Esophagus muscularis mucosa (tissue), 4 donors: ENCODE results near the gene PLCD3. TPM values are rescaled to one million over a fixed set of nuclear protein-coding genes. Genes with fewer than 3 reads are reported as not detected.
A peak's percentile ranks its signal among the peaks of the same experiment; 100 is the strongest.

ENCODE experiments used
- DNase-seq: peaks from one replicate; pipeline ENCODE4 v3.0.0-alpha.2; 2017; ENCODE audit errors: extremely low spot score
- H3K27ac ChIP-seq, 4 donors: fragments of 200-600 bp; sonication (generic); replicated peaks in 1 of 4; 1 replicate in 3 of 4; 2 replicates in 1 of 4; pipeline ENCODE4 v1.5.1; 2016 to 2019; ENCODE audit warnings: mild to moderate bottlenecking in 1 of 4
- H3K27me3 ChIP-seq, 4 donors: fragments of 200-600 bp; sonication (generic); one replicate each; pipeline versions ENCODE4 v1.5.1 to v1.6.0; 2016 to 2019
- H3K36me3 ChIP-seq, 4 donors: fragments of 200-600 bp; sonication (generic); one replicate each; pipeline ENCODE4 v1.5.1; 2016 to 2019
- H3K4me1 ChIP-seq, 4 donors: fragments of 200-600 bp; sonication (generic); one replicate each; pipeline ENCODE4 v1.5.1; 2016 to 2019
- H3K4me3 ChIP-seq, 4 donors: fragments of 200-600 bp; sonication (generic); 1 replicate in 2 of 4; 2 replicates in 2 of 4; pipeline ENCODE4 v1.5.1; 2016 to 2019; ENCODE audit warnings: mild to moderate bottlenecking in 4 of 4, moderate library complexity in 1 of 4
- H3K9me3 ChIP-seq, 4 donors: fragments of 200-600 bp; sonication (generic); 1 replicate in 3 of 4; 2 replicates in 1 of 4; pipeline ENCODE4 v1.5.1; 2016 to 2019
- CTCF ChIP-seq, 3 experiments: fragments of 200-600 bp in 2 of 3; fragments of 450-650 bp in 1 of 3; sonication (generic) in 2 of 3; IDR thresholded peaks; one replicate each; pipeline ENCODE4 v1.5.1; 2017 to 2019; ENCODE audit warnings: antibody characterized with exemption in 3 of 3, mild to moderate bottlenecking in 2 of 3, moderate library complexity in 1 of 3
- EP300 ChIP-seq: sonication (generic); formaldehyde crosslinking; IDR thresholded peaks from one replicate; pipeline ENCODE4 v1.6.1; 2017; ENCODE audit warnings: antibody characterized with exemption
- POLR2A ChIP-seq: fragments of 450-650 bp; IDR thresholded peaks from one replicate; pipeline ENCODE4 v1.6.1; 2017; ENCODE audit warnings: antibody characterized with exemption, moderate library complexity, mild to moderate bottlenecking, low read depth
- POLR2AphosphoS5 ChIP-seq, 2 donors: sonication (generic); formaldehyde crosslinking; IDR thresholded peaks; one replicate each; pipeline ENCODE4 v1.6.1; 2017; ENCODE audit warnings: antibody characterized with exemption in 2 of 2
- WGBS: methylation state at CpG from one replicate; pipeline ENCODE4 v1.1.5; 2018; 5-methylcytosine and 5-hydroxymethylcytosine counted together
- intact Hi-C: fragments of 100-400 bp; cut with DNase I; formaldehyde crosslinking; loops from one replicate; pipeline ENCODE4 v1.15.1; 2023
- small RNA-seq, 3 donors: library from RNA; depleted of rRNA; stranded (forward); fragments of <200 nt; gene quantifications; one replicate each; pipeline ENCODE3, GENCODE V24; 2016
- total RNA-seq, 4 donors: library from RNA; depleted of rRNA; stranded (reverse); fragments of >200 nt; gene quantifications; one replicate each; pipeline versions ENCODE4 v1.1.0 to v1.2.1, GENCODE V29; 2016

PLCD3 gene
- total RNA-seq, 4 donors from 2014 or later: 49.4 to 154 (median 106) TPM

DNA sequence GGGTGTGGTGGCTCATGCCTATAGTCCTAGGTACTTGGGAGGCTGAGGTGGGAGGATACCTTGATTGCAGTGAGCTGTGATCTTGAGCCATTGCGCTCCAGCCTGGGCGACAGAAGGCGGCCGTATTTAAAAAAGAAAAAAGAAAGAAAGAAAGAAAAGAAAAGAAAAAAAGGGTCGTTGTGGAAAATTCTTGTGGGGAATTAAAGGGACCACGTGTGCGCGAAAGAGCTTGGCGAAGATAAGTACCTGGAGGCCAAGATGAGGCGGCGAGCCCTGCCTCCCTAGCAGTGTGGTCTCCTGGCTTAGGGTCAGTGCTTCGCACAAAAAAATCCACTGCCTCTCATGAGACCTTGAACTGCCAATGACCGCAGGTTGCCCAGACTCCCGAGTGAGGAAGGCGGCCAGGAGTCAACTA lies 71.9 kb downstream of the PLCD3 start:
- H3K27me3 ChIP-seq: no peaks in the 10 kb centered on the region
- no peaks in the 10 kb centered on the region for H3K9me3 ChIP-seq
- H3K4me1 ChIP-seq: peaks cover 41 to 55% (median 54%) of the 10 kb centered on the region in 4 donors
- WGBS: 13% methylated on average over 13 of the region's 15 CpGs
- no peak for DNase-seq
- H3K27ac ChIP-seq: peak overlapping the region; percentile 84 to 95 (median 86)
- intact Hi-C loops: no loop called here
- H3K36me3 ChIP-seq: peaks cover 0 to 6% (median 3%) of the 10 kb centered on the region in 4 donors
- TF ChIP-seq EP300 (no peak), POLR2A (no peak), CTCF (IDR thresholded peaks at IDR 0.05) (no peak), POLR2AphosphoS5 (IDR thresholded peaks at IDR 0.05) (no peak)
- H3K4me3 ChIP-seq: peak overlapping the region; percentile 65 to 89 (median 76)

Small RNA genes lying within 50 kb of the gene (small RNA-seq; reads per million reads assigned to genes)
- 0 to 0.34 (median 0) reads per million in 3 donors for gene MIR6784
- gene RF00019: 0 reads per million in 3 donors

Other genes starting within 250 kb of the PLCD3 start
- gene EFTUD2, start 233.1 kb downstream of the PLCD3 start, total RNA-seq: 10 to 100 TPM; 46.0 to 49.7 (median 48.3) TPM
- gene GFAP, start 217.0 kb downstream of the PLCD3 start, total RNA-seq: 1 to 10 TPM in 2 of 4 donors, not detected in 2; 1.2 to 2.8 TPM
- gene KIF18B, start 184.7 kb downstream of the PLCD3 start, total RNA-seq: under 1 TPM in 1 of 4 donors, not detected in 3; 0.17 TPM
- gene C1QL1, start 164.2 kb downstream of the PLCD3 start, total RNA-seq: 10 to 100 TPM in 1 of 4 donors, 1 to 10 TPM in 3; 3.7 to 10.1 (median 6.3) TPM
- gene DCAKD, start 80.9 kb downstream of the PLCD3 start, total RNA-seq: 10 to 100 TPM; 50.3 to 68.8 (median 57.9) TPM
- gene NMT1, start 71.2 kb downstream of the PLCD3 start, total RNA-seq: 10 to 100 TPM; 58.5 to 79.3 (median 65.1) TPM
- gene ACBD4, start 3.2 kb upstream of the PLCD3 start, total RNA-seq: 10 to 100 TPM; 20.9 to 34.8 (median 23.5) TPM
- 10 to 100 TPM; 32.1 to 58.2 (median 45.3) TPM for gene HEXIM1, start 16.0 kb upstream of the PLCD3 start, total RNA-seq
- gene HEXIM2, start 29.4 kb upstream of the PLCD3 start, total RNA-seq: 1 to 10 TPM; 4.0 to 8.4 (median 7.0) TPM
- 10 to 100 TPM; 11.0 to 26.7 (median 19.6) TPM for gene FMNL1, start 89.4 kb upstream of the PLCD3 start, total RNA-seq
- not detected for gene SPATA32, start 129.6 kb upstream of the PLCD3 start, total RNA-seq
- 10 to 100 TPM in 3 of 4 donors, 1 to 10 TPM in 1; 7.8 to 26.5 (median 10.6) TPM for gene MAP3K14, start 184.5 kb upstream of the PLCD3 start, total RNA-seq